Right lobe of liver (tissue), 6 donors: ENCODE results near the gene PSMD13. TPM values are rescaled to one million over a fixed set of nuclear protein-coding genes. Genes with fewer than 3 reads are reported as not detected.
A peak's percentile ranks its signal among the peaks of the same experiment; 100 is the strongest.

Experiments
- ATAC-seq, 4 donors: fragments of 200-7000 bp; cut with Tn5 transposase; one replicate each; pipeline ENCODE4 v1.9.1; 2020; ENCODE audit warnings: mild to moderate bottlenecking in 4 of 4, moderate library complexity in 4 of 4
- DNase-seq, 3 donors: peaks; one replicate each; pipeline ENCODE4 v3.0.0-alpha.2; 2020
- H3K27ac ChIP-seq, 3 donors: fragments of 200-600 bp; one replicate each; pipeline ENCODE4 v1.8.0; 2022
- H3K27me3 ChIP-seq, 2 donors: fragments of 200-600 bp; one replicate each; pipeline ENCODE4 v1.8.0; 2022
- H3K36me3 ChIP-seq, 4 donors: fragments of 200-600 bp; sonication (generic) in 1 of 4; one replicate each; pipeline versions ENCODE4 v1.5.1 to v1.8.0; 2017 to 2022; ENCODE audit warnings: control low read depth in 1 of 4
- H3K4me1 ChIP-seq, 4 donors: fragments of 200-600 bp; sonication (generic) in 1 of 4; one replicate each; pipeline versions ENCODE4 v1.5.1 to v1.8.0; 2017 to 2022; ENCODE audit warnings: control low read depth in 1 of 4
- H3K4me3 ChIP-seq, 3 donors: fragments of 200-600 bp; one replicate each; pipeline ENCODE4 v1.8.0; 2022
- H3K9me3 ChIP-seq, 4 donors: fragments of 200-600 bp; sonication (generic) in 1 of 4; one replicate each; pipeline versions ENCODE4 v1.5.1 to v1.8.0; 2017 to 2022; ENCODE audit warnings: control low read depth in 1 of 4
- POLR2A ChIP-seq: fragments of 450-650 bp; IDR thresholded peaks from one replicate; pipeline ENCODE4 v1.6.1; 2017; ENCODE audit warnings: antibody characterized with exemption, mild to moderate bottlenecking
- WGBS: methylation state at CpG from one replicate; pipeline ENCODE4 v1.1.6; 2018; ENCODE audit warnings: low coverage, low lambda C conversion rate; ENCODE audit not compliant: insufficient coverage; ENCODE audit errors: missing lambda C conversion rate; 5-methylcytosine and 5-hydroxymethylcytosine counted together
- intact Hi-C, 2 donors: fragments of 100-400 bp; cut with DNase I; formaldehyde crosslinking; loops; one replicate each; pipeline versions ENCODE4 v1.11.2 to v1.14.1; 2022
- total RNA-seq, 6 experiments: library from RNA; depleted of rRNA in 2 of 6; stranded (reverse); fragments of >200 nt in 2 of 6; fragmentation: NEBNext Ultra II Directional in 3 of 6; extraction: Animal tissue kit (Norgen Biotek cat#: 25700) in 3 of 6; gene quantifications; one replicate each; pipeline versions ENCODE4 v1.1.0 to v1.2.4, GENCODE V29; 2016 to 2023
- TF ChIP-seq, protein P1 (sequence below), 4 donors: fragments of 200-600 bp in 3 of 4; fragments of 450-650 bp in 1 of 4; IDR thresholded peaks; one replicate each; pipeline versions ENCODE4 v1.5.1 to v1.8.0; 2016 to 2022; ENCODE audit warnings: antibody characterized with exemption in 4 of 4, mild to moderate bottlenecking in 2 of 4
- donor health status: DM: no; HTN: yes; CAD: no.
- donor health status: DM: no; HTN: no; CAD: no.
- donor health status: DM: no; HTN: no; CAD: no.
- donor health status: DM: no; HTN: yes; CAD: no.
- donor health status: DM: no; HTN: yes; CAD: no.

The PSMD13 gene
- total RNA-seq, 6 experiments from 2014 or later = 46.1 to 71.5 (median 48.7) TPM

DNA sequence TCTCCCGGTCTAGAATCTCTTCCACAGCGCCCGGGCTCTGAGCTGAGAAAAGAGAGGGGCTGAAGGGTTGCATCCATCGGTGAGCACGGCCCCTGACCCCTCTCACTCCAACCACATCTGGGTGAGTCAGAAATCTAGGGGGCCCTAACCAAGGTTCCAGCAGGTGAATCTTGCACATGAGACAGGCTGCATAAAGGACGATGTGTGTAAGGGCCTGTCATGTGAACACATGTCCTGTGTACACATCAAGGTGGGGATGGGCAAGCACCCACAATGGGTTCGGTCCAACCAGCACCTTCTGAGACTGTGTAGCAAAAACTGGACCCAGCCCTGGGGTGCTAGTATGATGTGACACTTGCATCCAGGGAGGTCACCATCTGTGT is 30.8 kb upstream of the PSMD13 start:
- intact Hi-C loops = no loop called here
- Histone ChIP-seq H3K4me1 (peaks cover 0 to 25% (median 13%) of the 10 kb centered on the region in 4 donors), H3K4me3 (peak overlapping the region; percentile 90 to 99 (median 95)), H3K36me3 (peaks cover 0 to 31% (median 4%) of the 10 kb centered on the region in 4 donors), H3K27ac (no peak overlapping the region), H3K27me3 (no peaks in the 10 kb centered on the region), H3K9me3 (no peaks in the 10 kb centered on the region)
- DNase-seq (peak in 1 of 3 donors; percentile 45), ATAC-seq (no peak)
- TF ChIP-seq POLR2A = no peak
- TF ChIP-seq, protein P1, sequence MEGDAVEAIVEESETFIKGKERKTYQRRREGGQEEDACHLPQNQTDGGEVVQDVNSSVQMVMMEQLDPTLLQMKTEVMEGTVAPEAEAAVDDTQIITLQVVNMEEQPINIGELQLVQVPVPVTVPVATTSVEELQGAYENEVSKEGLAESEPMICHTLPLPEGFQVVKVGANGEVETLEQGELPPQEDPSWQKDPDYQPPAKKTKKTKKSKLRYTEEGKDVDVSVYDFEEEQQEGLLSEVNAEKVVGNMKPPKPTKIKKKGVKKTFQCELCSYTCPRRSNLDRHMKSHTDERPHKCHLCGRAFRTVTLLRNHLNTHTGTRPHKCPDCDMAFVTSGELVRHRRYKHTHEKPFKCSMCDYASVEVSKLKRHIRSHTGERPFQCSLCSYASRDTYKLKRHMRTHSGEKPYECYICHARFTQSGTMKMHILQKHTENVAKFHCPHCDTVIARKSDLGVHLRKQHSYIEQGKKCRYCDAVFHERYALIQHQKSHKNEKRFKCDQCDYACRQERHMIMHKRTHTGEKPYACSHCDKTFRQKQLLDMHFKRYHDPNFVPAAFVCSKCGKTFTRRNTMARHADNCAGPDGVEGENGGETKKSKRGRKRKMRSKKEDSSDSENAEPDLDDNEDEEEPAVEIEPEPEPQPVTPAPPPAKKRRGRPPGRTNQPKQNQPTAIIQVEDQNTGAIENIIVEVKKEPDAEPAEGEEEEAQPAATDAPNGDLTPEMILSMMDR (IDR thresholded peaks at IDR 0.05) = no peak
- WGBS = 48% methylated on average over 4 of the region's 7 CpGs

- intact Hi-C loops = no loop called here
- no peaks in the 10 kb centered on the region for H3K27me3 ChIP-seq
- H3K4me1 ChIP-seq = peaks cover 0 to 25% (median 13%) of the 10 kb centered on the region in 4 donors
- 1% methylated on average over 11 of the region's 39 CpGs for WGBS
- DNase-seq (peak in 2 of 3 donors; percentile 51 to 66), ATAC-seq (no peak)
- H3K4me3 ChIP-seq = peak overlapping the region; percentile 90 to 99 (median 95)
- H3K9me3 ChIP-seq = no peaks in the 10 kb centered on the region
- TF ChIP-seq, protein P1 (IDR thresholded peaks at IDR 0.05) = no peak
- no peak for TF ChIP-seq POLR2A
- peaks cover 0 to 37% (median 7%) of the 10 kb centered on the region in 4 donors for H3K36me3 ChIP-seq
- peak overlapping the region; percentile 94 to 99 (median 98) for H3K27ac ChIP-seq
These were observed 30.1 kb upstream of the PSMD13 start for GRCh38 chr11:206526-207207.

- TF ChIP-seq POLR2A = peak; percentile 93
- TF ChIP-seq, protein P1 (IDR thresholded peaks at IDR 0.05) = no peak
- peaks cover 0 to 44% (median 11%) of the 10 kb centered on the region in 4 donors for H3K36me3 ChIP-seq
- WGBS = 1% methylated on average over 13 of the region's 63 CpGs
- ATAC-seq (peak; percentile 88 to 92 (median 91)), DNase-seq (peak; percentile 95 to 96 (median 95))
- no peaks in the 10 kb centered on the region for H3K27me3 ChIP-seq
- intact Hi-C loops = no loop called here
- H3K27ac ChIP-seq = peak within 1 kb of the TSS; percentile 94 to 99 (median 98)
- peaks cover 0 to 25% (median 13%) of the 10 kb centered on the region in 4 donors for H3K4me1 ChIP-seq
- peak within 1 kb of the TSS; percentile 90 to 99 (median 95) for H3K4me3 ChIP-seq
- no peaks in the 10 kb centered on the region for H3K9me3 ChIP-seq
These were observed 29.4 kb upstream of the PSMD13 start, which contains the start of the genes BET1L and RIC8A for GRCh38 chr11:207208-207862. Gene BET1L (minus strand): TSS chr11:207399. CDS start chr11:207321, 78 bp downstream. Gene RIC8A (plus strand): TSS chr11:207708. CDS start chr11:208855, 1,147 bp downstream.

- 0% methylated on average over 2 of the region's 27 CpGs for WGBS
- Histone ChIP-seq H3K27me3 (no peaks in the 10 kb centered on the region), H3K36me3 (peaks cover 0 to 49% (median 11%) of the 10 kb centered on the region in 4 donors), H3K4me1 (peaks cover 0 to 25% (median 13%) of the 10 kb centered on the region in 4 donors), H3K4me3 (peak overlapping the region; percentile 90 to 99 (median 95)), H3K9me3 (no peaks in the 10 kb centered on the region), H3K27ac (peak overlapping the region; percentile 94 to 99 (median 98))
- peak in 1 of 3 donors; percentile 70 for DNase-seq
- intact Hi-C loops = no loop called here
- no peak for TF ChIP-seq POLR2A
- TF ChIP-seq, protein P1 (IDR thresholded peaks at IDR 0.05) = no peak
- ATAC-seq = peak; percentile 11 to 16 (median 13)
These were observed 29.0 kb upstream of the PSMD13 start for GRCh38 chr11:207863-208180.
